Measurements from ENCODE around the gene DPY19L3. TPM values are rescaled to one million over a fixed set of nuclear protein-coding genes. Genes with fewer than 3 reads are reported as not detected.

Gene DPY19L3
- polyA plus RNA-seq, 1 of the 3 experiments (the other 2 are of a cell fraction): 25.2 TPM

DNA sequence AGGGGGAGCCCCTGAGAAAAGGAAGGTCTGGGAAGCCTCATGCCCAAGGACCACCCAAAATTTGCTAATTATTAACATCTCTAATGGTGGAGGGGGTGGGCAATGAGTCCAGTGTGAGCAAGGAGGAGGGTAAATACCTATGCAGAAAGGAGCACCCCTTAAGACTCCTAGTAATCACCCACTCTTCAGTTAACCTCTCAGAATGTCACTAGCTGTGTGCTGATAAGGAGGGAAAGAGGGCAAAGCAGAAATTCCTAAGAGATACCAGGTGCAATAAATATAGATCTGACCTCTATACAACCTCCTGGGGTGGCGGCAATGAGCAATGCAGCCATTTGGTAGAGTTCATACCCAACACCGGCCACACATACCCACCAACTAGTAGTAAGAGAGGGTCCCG is 12.7 kb upstream of the DPY19L3 start:
- no peak for DNase-seq
- H3K9ac ChIP-seq: no peak overlapping the region
- 98% methylated on average over 3 of the region's 3 CpGs for WGBS (ENCODE audit: low lambda C conversion rate)
- ChIA-PET POLR2A (no interaction called here), CTCF (interaction anchor here (1.1 kb wide), 1 partner anchor 15 kb away, joined by 3 read pairs; no protein-coding TSS in a partner anchor)
- H4K20me1 ChIP-seq (ENCODE audit: insufficient read depth): no peaks in the 10 kb centered on the region
- no peaks in the 10 kb centered on the region for H3K79me2 ChIP-seq (ENCODE audit: insufficient read depth)
- no peak overlapping the region for H3K4me3 ChIP-seq (ENCODE audit: low read depth in 2 of 2, low read length in 1 of 2)
- no peak overlapping the region for H3K4me2 ChIP-seq
- no peaks in the 10 kb centered on the region for H3K9me2 ChIP-seq
- H3K27ac ChIP-seq (ENCODE audit: low read depth in 2 of 2, low read length in 1 of 2): no peak overlapping the region
- no peaks in the 10 kb centered on the region for H3K9me3 ChIP-seq
- no peak overlapping the region for H2AFZ ChIP-seq (ENCODE audit: low read depth)
- H3K27me3 ChIP-seq (ENCODE audit: insufficient read depth): no peaks in the 10 kb centered on the region
- TF ChIP-seq SMC3 (IDR thresholded peaks at IDR 0.05; ENCODE audit: low read depth, low read length) (no peak), TEAD4 (IDR thresholded peaks at IDR 0.05; ENCODE audit: borderline replicate concordance, insufficient read depth) (no peak), PBX3 (IDR thresholded peaks at IDR 0.05) (no peak), RFX5 (IDR thresholded peaks at IDR 0.05; ENCODE audit: low read length) (no peak), EZH2phosphoT487 (IDR thresholded peaks at IDR 0.05; ENCODE audit: borderline replicate concordance, low read depth) (no peak)
- TF ChIP-seq, protein P1, sequence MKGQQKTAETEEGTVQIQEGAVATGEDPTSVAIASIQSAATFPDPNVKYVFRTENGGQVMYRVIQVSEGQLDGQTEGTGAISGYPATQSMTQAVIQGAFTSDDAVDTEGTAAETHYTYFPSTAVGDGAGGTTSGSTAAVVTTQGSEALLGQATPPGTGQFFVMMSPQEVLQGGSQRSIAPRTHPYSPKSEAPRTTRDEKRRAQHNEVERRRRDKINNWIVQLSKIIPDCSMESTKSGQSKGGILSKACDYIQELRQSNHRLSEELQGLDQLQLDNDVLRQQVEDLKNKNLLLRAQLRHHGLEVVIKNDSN (IDR thresholded peaks at IDR 0.05; ENCODE audit: borderline replicate concordance, low read depth): no peak
- peaks cover 3% of the 10 kb centered on the region for H3F3A ChIP-seq (replicated peaks; ENCODE audit: insufficient read depth)
- H3K4me1 ChIP-seq (ENCODE audit: control insufficient read depth in 1 of 2, insufficient read depth in 2 of 2, low read depth in 1 of 2, low read length in 1 of 2): no peaks in the 10 kb centered on the region; a peak in 1 of 4 replicates
- peaks cover 3 to 6% of the 10 kb centered on the region in 2 experiments for H3K36me3 ChIP-seq (replicated peaks in 1 of 2; ENCODE audit: control insufficient read depth in 1 of 2, insufficient read depth in 2 of 2, low read length in 1 of 2)

DNA sequence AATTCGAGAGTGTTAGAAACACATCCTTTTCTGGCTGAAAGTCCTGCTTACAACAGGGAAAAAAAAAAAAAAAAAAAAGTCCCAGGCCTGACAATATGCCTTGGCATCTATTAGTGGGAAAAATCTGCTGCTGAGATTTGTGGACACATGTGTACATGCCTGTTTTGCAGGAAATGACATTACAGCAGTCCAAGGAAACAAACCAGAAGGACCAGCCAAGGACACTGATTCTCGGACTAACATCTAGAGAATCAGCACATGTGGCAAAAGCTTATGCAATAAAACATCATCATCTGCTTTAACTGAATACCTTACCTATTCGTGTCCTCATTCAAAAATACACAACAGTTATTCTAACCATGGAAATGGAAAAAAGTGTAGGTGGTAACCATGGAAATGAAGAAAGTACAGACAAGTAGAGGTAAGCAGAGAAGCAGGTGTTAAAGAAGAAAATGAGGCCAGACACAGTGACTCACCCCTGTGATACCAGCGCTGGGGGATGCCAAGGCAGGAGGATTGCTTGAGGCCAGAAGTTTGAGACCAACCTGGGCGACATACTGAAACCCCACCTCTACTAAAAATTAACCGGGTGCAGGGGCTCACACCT is 9.4 kb upstream of the DPY19L3 start:
- H3K9me2 ChIP-seq: no peaks in the 10 kb centered on the region
- DNase-seq: no peak
- no peaks in the 10 kb centered on the region for H3K4me1 ChIP-seq (ENCODE audit: control insufficient read depth in 1 of 2, insufficient read depth in 2 of 2, low read depth in 1 of 2, low read length in 1 of 2)
- H3K79me2 ChIP-seq (ENCODE audit: insufficient read depth): no peaks in the 10 kb centered on the region
- whole genome bisulfite sequencing (ENCODE audit: low lambda C conversion rate): 88% methylated on average over 6 of the region's 6 CpGs
- POLR2A ChIA-PET: no interaction called here
- H3K36me3 ChIP-seq (replicated peaks in 1 of 2; ENCODE audit: control insufficient read depth in 1 of 2, insufficient read depth in 2 of 2, low read length in 1 of 2): peaks cover 0 to 3% of the 10 kb centered on the region in 2 experiments
- no peaks in the 10 kb centered on the region for H4K20me1 ChIP-seq (ENCODE audit: insufficient read depth)
- no peak overlapping the region for H3K9ac ChIP-seq
- H3K4me2 ChIP-seq: no peak overlapping the region
- H3K9me3 ChIP-seq: no peaks in the 10 kb centered on the region
- H3F3A ChIP-seq (replicated peaks; ENCODE audit: insufficient read depth): no peaks in the 10 kb centered on the region
- no peaks in the 10 kb centered on the region for H3K27me3 ChIP-seq (ENCODE audit: insufficient read depth)
- no peak for TF ChIP-seq TEAD4 (IDR thresholded peaks at IDR 0.05; ENCODE audit: borderline replicate concordance, insufficient read depth)
- TF ChIP-seq PBX3 (IDR thresholded peaks at IDR 0.05): no peak
- TF ChIP-seq MXI1 (IDR thresholded peaks at IDR 0.05; ENCODE audit: low read depth, low read length): no peak
- TF ChIP-seq RCOR1 (IDR thresholded peaks at IDR 0.05; ENCODE audit: low read length): no peak
- no peak for TF ChIP-seq RFX5 (IDR thresholded peaks at IDR 0.05; ENCODE audit: low read length)
- TF ChIP-seq, protein P1 (IDR thresholded peaks at IDR 0.05; ENCODE audit: borderline replicate concordance, low read depth): no peak
- no peak for TF ChIP-seq REST (IDR thresholded peaks at IDR 0.05; ENCODE audit: low read depth, low read length)
- no peak for TF ChIP-seq SMC3 (IDR thresholded peaks at IDR 0.05; ENCODE audit: low read depth, low read length)
- TF ChIP-seq, protein P2, sequence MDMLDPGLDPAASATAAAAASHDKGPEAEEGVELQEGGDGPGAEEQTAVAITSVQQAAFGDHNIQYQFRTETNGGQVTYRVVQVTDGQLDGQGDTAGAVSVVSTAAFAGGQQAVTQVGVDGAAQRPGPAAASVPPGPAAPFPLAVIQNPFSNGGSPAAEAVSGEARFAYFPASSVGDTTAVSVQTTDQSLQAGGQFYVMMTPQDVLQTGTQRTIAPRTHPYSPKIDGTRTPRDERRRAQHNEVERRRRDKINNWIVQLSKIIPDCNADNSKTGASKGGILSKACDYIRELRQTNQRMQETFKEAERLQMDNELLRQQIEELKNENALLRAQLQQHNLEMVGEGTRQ (IDR thresholded peaks at IDR 0.05; ENCODE audit: borderline replicate concordance, low read depth, low read length): no peak
- no peak overlapping the region for H2AFZ ChIP-seq (ENCODE audit: low read depth)
- CTCF ChIA-PET: no interaction called here
- H3K4me3 ChIP-seq (ENCODE audit: low read depth in 2 of 2, low read length in 1 of 2): no peak overlapping the region
- H3K27ac ChIP-seq (ENCODE audit: low read depth in 2 of 2, low read length in 1 of 2): no peak overlapping the region

Measured in SK-N-SH (cell line).